ENCODE results near the gene CDS1. TPM values are rescaled to one million over a fixed set of nuclear protein-coding genes. Genes with fewer than 3 reads are reported as not detected.
"Not testable (repeated sequence)": the region's sequence is repeated elsewhere in the genome, so short reads cannot be mapped to it uniquely, and the experiment has no call there.

CDS1 gene
- 1 to 10 TPM in 2 of 4 donors, under 1 TPM in 2; 0.83 to 1.7 (median 1.3) TPM for total RNA-seq

- DNase-seq (ENCODE audit: extremely low spot score) = no peak
- Histone ChIP-seq H3K9me3 (no peaks in the 10 kb centered on the region), H3K36me3 (no peaks in the 10 kb centered on the region), H3K4me1 (peaks cover 8 to 28% (median 14%) of the 10 kb centered on the region in 4 donors), H3K27me3 (no peaks in the 10 kb centered on the region), H3K27ac (replicated peaks in 1 of 4) (peak within 1 kb of the TSS; percentile 69 to 86 (median 82)), H3K4me3 (peak within 1 kb of the TSS; percentile 63 to 94 (median 87))
- TF ChIP-seq CTCF (IDR thresholded peaks at IDR 0.05) (no peak), POLR2A (IDR thresholded peaks at IDR 0.05; ENCODE audit: low read depth) (no peak)
- whole genome bisulfite sequencing = 0% methylated on average over 45 of the region's 88 CpGs
- intact Hi-C loops (cut with DNase I) = no loop called here
These were observed at the start of gene CDS1 for GRCh38 chr4:84582988-84583875. CDS1 (plus strand) TSS chr4:84583127; CDS start chr4:84583402, 275 bp downstream.

GRCh38 chr4:84535901-84536300 is 47.0 kb upstream of the CDS1 start:
- Histone ChIP-seq H3K4me3 (no peak overlapping the region), H3K27me3 (no peaks in the 10 kb centered on the region), H3K36me3 (no peaks in the 10 kb centered on the region), H3K4me1 (no peaks in the 10 kb centered on the region), H3K27ac (replicated peaks in 1 of 4) (no peak overlapping the region), H3K9me3 (peaks cover 0 to 5% (median 0%) of the 10 kb centered on the region in 4 donors)
- TF ChIP-seq POLR2A (IDR thresholded peaks at IDR 0.05; ENCODE audit: low read depth) (no peak), POLR2AphosphoS5 (IDR thresholded peaks at IDR 0.05) (no peak), EP300 (IDR thresholded peaks at IDR 0.05) (no peak), CTCF (IDR thresholded peaks at IDR 0.05) (no peak)
- 87% methylated on average over 2 of the region's 2 CpGs for WGBS
- intact Hi-C loops (cut with DNase I) = no loop called here
- DNase-seq (ENCODE audit: extremely low spot score) = no peak

DNA sequence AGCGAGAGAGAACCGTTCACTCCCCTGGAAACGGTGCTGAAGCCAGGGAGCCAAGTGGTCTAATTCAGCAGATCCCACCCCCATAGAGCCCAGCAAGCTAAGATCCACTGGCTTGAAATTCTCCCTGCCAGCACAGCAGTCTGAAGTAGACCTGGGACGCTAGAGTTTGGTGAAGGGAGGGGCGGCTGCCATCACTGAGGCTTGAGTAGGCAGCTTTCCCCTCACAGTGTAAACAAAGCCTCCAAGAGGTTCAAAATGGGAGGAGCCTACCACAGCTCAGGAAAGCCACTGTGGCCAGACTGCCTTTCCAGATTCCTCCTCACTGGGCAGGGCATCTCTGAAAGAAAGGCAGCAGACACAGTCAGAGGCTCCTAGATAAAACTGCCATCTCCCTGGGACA is 37.8 kb upstream of the CDS1 start:
- no peaks in the 10 kb centered on the region for H3K4me1 ChIP-seq
- H3K27ac ChIP-seq (replicated peaks in 1 of 4) = no peak overlapping the region
- no peak for DNase-seq (ENCODE audit: extremely low spot score)
- peaks cover 0 to 3% (median 0%) of the 10 kb centered on the region in 4 donors for H3K27me3 ChIP-seq
- no peaks in the 10 kb centered on the region for H3K9me3 ChIP-seq
- TF ChIP-seq POLR2AphosphoS5 (IDR thresholded peaks at IDR 0.05) (no peak), POLR2A (IDR thresholded peaks at IDR 0.05; ENCODE audit: low read depth) (no peak), EP300 (IDR thresholded peaks at IDR 0.05) (no peak), CTCF (IDR thresholded peaks at IDR 0.05) (no peak)
- H3K4me3 ChIP-seq = no peak overlapping the region
- no peaks in the 10 kb centered on the region for H3K36me3 ChIP-seq
- WGBS = 63% methylated on average over 5 of the region's 5 CpGs
- intact Hi-C loops (cut with DNase I) = no loop called here

DNA sequence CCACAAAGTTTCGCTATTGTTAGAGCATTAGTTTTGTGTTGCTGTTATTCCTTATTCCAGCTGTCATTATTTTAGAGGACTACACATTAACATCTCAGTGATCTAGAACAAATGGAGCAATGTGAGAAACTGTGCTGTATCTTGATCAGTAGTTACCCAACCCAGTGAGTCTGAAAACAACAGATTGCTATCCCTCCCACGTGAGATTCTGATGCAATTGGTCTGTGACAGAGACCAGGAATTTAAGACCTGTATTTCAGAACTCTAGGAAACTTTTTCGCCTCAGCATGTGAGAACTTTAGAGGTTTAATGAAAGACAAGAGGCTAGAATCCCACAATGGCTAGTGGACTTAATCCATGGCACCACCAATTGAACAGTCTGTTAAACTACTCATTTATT is 35.7 kb upstream of the CDS1 start:
- Histone ChIP-seq H3K27me3 (peaks cover 0 to 3% (median 0%) of the 10 kb centered on the region in 4 donors), H3K27ac (replicated peaks in 1 of 4) (no peak overlapping the region), H3K9me3 (no peaks in the 10 kb centered on the region), H3K36me3 (no peaks in the 10 kb centered on the region), H3K4me1 (no peaks in the 10 kb centered on the region), H3K4me3 (no peak overlapping the region)
- DNase-seq (ENCODE audit: extremely low spot score) = no peak
- 82% methylated on average over 3 of the region's 3 CpGs for WGBS
- intact Hi-C loops (cut with DNase I) = no loop called here
- TF ChIP-seq EP300 (IDR thresholded peaks at IDR 0.05) (no peak), CTCF (IDR thresholded peaks at IDR 0.05) (no peak), POLR2AphosphoS5 (IDR thresholded peaks at IDR 0.05) (no peak), POLR2A (IDR thresholded peaks at IDR 0.05; ENCODE audit: low read depth) (no peak)

- H3K4me1 ChIP-seq; H3K36me3 ChIP-seq; H3K27me3 ChIP-seq; H3K4me3 ChIP-seq; DNase-seq (ENCODE audit: extremely low spot score); intact Hi-C loops (cut with DNase I); H3K27ac ChIP-seq (replicated peaks in 1 of 4): not testable (repeated sequence)
- 94% methylated on average over 6 of the region's 6 CpGs for WGBS
- peaks cover 0 to 12% (median 6%) of the 10 kb centered on the region in 4 donors for H3K9me3 ChIP-seq
These were observed 33.7 kb upstream of the CDS1 start for GRCh38 chr4:84549191-84549590.
